ENCODE results near the gene UGT1A7.
"Not testable (repeated sequence)": the region's sequence is repeated elsewhere in the genome, so short reads cannot be mapped to it uniquely, and the experiment has no call there.

UGT1A7 gene

GRCh38 chr2:233700028-233700635, 18.4 kb downstream of the UGT1A7 start:
- TF ChIP-seq RARB (CRISPR knock-in tag; IDR thresholded peaks at IDR 0.05) (no peak), TCF4 (CRISPR knock-in tag; IDR thresholded peaks at IDR 0.05; ENCODE audit: borderline replicate concordance) (peak; percentile 71), TOX (CRISPR knock-in tag; IDR thresholded peaks at IDR 0.05; ENCODE audit: borderline replicate concordance) (no peak), ZFP3 (CRISPR knock-in tag; IDR thresholded peaks at IDR 0.05) (0 out of 2 replicates have a peak, but pooled peaks have one; percentile 63), ISL1 (CRISPR knock-in tag; IDR thresholded peaks at IDR 0.05) (peak; percentile 96), BACH2 (CRISPR knock-in tag; IDR thresholded peaks at IDR 0.05; ENCODE audit: borderline replicate concordance) (no peak), CSRNP3 (CRISPR knock-in tag; IDR thresholded peaks at IDR 0.05) (peak; percentile 33; the same call in 1 of the 2 replicates), CSDC2 (CRISPR knock-in tag; IDR thresholded peaks at IDR 0.05) (peak; percentile 81; the same call in 1 of the 2 replicates), OSR1 (CRISPR knock-in tag; IDR thresholded peaks at IDR 0.05) (no peak), POU6F1 (CRISPR knock-in tag; IDR thresholded peaks at IDR 0.05; ENCODE audit: borderline replicate concordance, low read depth) (no peak; the same call in 1 of the 2 replicates)
- TF ChIP-seq, protein P1, sequence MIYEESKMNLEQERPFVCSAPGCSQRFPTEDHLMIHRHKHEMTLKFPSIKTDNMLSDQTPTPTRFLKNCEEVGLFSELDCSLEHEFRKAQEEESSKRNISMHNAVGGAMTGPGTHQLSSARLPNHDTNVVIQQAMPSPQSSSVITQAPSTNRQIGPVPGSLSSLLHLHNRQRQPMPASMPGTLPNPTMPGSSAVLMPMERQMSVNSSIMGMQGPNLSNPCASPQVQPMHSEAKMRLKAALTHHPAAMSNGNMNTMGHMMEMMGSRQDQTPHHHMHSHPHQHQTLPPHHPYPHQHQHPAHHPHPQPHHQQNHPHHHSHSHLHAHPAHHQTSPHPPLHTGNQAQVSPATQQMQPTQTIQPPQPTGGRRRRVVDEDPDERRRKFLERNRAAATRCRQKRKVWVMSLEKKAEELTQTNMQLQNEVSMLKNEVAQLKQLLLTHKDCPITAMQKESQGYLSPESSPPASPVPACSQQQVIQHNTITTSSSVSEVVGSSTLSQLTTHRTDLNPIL (CRISPR knock-in tag; IDR thresholded peaks at IDR 0.05; ENCODE audit: low read depth) = peak; percentile 59; the same call in 1 of the 2 replicates
- TF ChIP-seq, protein P2, sequence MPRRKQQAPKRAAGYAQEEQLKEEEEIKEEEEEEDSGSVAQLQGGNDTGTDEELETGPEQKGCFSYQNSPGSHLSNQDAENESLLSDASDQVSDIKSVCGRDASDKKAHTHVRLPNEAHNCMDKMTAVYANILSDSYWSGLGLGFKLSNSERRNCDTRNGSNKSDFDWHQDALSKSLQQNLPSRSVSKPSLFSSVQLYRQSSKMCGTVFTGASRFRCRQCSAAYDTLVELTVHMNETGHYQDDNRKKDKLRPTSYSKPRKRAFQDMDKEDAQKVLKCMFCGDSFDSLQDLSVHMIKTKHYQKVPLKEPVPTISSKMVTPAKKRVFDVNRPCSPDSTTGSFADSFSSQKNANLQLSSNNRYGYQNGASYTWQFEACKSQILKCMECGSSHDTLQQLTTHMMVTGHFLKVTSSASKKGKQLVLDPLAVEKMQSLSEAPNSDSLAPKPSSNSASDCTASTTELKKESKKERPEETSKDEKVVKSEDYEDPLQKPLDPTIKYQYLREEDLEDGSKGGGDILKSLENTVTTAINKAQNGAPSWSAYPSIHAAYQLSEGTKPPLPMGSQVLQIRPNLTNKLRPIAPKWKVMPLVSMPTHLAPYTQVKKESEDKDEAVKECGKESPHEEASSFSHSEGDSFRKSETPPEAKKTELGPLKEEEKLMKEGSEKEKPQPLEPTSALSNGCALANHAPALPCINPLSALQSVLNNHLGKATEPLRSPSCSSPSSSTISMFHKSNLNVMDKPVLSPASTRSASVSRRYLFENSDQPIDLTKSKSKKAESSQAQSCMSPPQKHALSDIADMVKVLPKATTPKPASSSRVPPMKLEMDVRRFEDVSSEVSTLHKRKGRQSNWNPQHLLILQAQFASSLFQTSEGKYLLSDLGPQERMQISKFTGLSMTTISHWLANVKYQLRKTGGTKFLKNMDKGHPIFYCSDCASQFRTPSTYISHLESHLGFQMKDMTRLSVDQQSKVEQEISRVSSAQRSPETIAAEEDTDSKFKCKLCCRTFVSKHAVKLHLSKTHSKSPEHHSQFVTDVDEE (CRISPR knock-in tag; IDR thresholded peaks at IDR 0.05) = 0 out of 2 replicates have a peak, but pooled peaks have one; percentile 68
- no peak for ATAC-seq

DNA sequence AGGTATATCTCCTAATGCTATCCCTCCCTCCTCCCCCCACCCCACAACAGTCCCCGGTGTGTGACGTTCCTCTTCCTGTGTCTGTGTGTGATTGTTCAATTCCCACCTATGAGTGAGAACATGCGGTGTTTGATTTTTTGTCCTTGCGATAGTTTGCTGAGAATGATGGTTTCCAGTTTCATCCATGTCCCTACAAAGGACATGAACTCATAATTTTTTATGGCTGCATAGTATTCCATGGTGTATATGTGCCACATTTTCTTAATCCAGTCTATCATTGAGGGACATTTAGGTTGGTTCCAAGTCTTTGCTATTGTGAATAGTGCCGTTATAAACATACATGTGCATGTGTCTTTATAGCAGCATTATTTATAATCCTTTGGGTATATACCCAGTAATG, 19.1 kb downstream of the UGT1A7 start:
- ATAC-seq = not testable (repeated sequence)

DNA sequence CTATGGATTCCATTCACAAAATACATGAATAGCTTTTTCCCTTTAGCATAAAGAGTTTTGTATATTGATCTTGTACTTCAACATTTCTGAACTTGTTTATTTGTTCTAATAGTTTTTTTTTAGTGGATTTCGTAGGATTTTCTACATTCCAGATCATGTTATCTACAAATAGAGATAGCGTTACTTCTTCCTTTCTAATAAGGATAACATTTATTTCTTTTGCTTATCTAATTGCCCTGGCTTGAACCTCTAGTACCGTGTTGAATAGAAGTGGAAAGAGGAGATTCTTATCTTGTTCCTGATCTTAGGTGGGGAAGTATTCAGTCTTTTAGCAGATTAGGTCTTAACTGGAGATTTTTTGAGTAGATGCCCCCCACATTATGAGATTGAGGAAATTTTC, 20.5 kb downstream of the UGT1A7 start:
- ATAC-seq = no peak
- TF ChIP-seq CSRNP3 (CRISPR knock-in tag; IDR thresholded peaks at IDR 0.05) (no peak), GLIS3 (CRISPR knock-in tag; IDR thresholded peaks at IDR 0.05) (no peak), ESRRG (CRISPR knock-in tag; IDR thresholded peaks at IDR 0.05) (no peak), BACH2 (CRISPR knock-in tag; IDR thresholded peaks at IDR 0.05; ENCODE audit: borderline replicate concordance) (no peak), POU6F1 (CRISPR knock-in tag; IDR thresholded peaks at IDR 0.05; ENCODE audit: borderline replicate concordance, low read depth) (no peak), TOX (CRISPR knock-in tag; IDR thresholded peaks at IDR 0.05; ENCODE audit: borderline replicate concordance) (no peak), ZFP3 (CRISPR knock-in tag; IDR thresholded peaks at IDR 0.05) (no peak), ZFP30 (CRISPR knock-in tag; IDR thresholded peaks at IDR 0.05) (no peak), PATZ1 (CRISPR knock-in tag; IDR thresholded peaks at IDR 0.05; ENCODE audit: borderline replicate concordance) (no peak), SNAI2 (CRISPR knock-in tag; IDR thresholded peaks at IDR 0.05) (no peak)
- TF ChIP-seq, protein P2 (CRISPR knock-in tag; IDR thresholded peaks at IDR 0.05) = no peak
